ENCODE results near the gene SMIM45.

- TF ChIP-seq CTCF (IDR thresholded peaks at IDR 0.05; ENCODE audit: borderline replicate concordance, extremely low read depth, low read length, poor library complexity, severe bottlenecking) (no peak), EZH2 (IDR thresholded peaks at IDR 0.05; ENCODE audit: borderline replicate concordance, low read depth, low read length, severe bottlenecking) (no peak)
Observed at GRCh38 chr22:41909310-41910049, 42.5 kb upstream of the SMIM45 start.

Measured in DND-41 (cell line).